HEK293 (cell line): ENCODE results near the gene DOK6.

Experiments used
- CTCF ChIA-PET: fragments of 350-600 bp; formaldehyde crosslinking; extraction: SDS; loops from one replicate; lab custom pipeline; 2021; ENCODE audit warnings: antibody characterized with exemption; lab: Yijun Ruan, JAX
- POLR2A ChIA-PET: fragments of 300-600 bp; formaldehyde crosslinking; extraction: SDS; loops from one replicate; lab custom pipeline; 2020; ENCODE audit warnings: antibody characterized with exemption, inconsistent platforms; lab: Yijun Ruan, JAX
- H3K27ac ChIP-seq: fragments of 200-500 bp; sonication (Bioruptor generic); 2 replicates; pipeline ENCODE4 v1.5.1; 2014; ENCODE audit warnings: low read depth, low read length, control low read depth, inconsistent platforms; ENCODE audit errors: extremely low read depth
- H3K36me3 ChIP-seq, 2 experiments: fragments of 200-500 bp in 1 of 2; sonication (Bioruptor generic) in 1 of 2; 1 replicate in 1 of 2; 2 replicates in 1 of 2; pipeline ENCODE4 v1.5.1; 2014 to 2017; ENCODE audit warnings: inconsistent platforms in 2 of 2, low read length in 2 of 2; ENCODE audit not compliant: control insufficient read depth in 2 of 2, insufficient read depth in 1 of 2
- H3K4me1 ChIP-seq: fragments of 200-500 bp; sonication (Bioruptor generic); 2 replicates; pipeline ENCODE4 v1.5.1; 2014; ENCODE audit warnings: mild to moderate bottlenecking, low read length, inconsistent platforms; ENCODE audit not compliant: control insufficient read depth, insufficient read depth
- H3K4me3 ChIP-seq: 2 replicates; pipeline ENCODE4 v1.5.1; 2011; ENCODE audit warnings: low read depth, mild to moderate bottlenecking, control low read depth, low read length, moderate library complexity
- H3K9me3 ChIP-seq: fragments of 200-500 bp; sonication (Bioruptor generic); 2 replicates; pipeline ENCODE4 v1.5.1; 2014; ENCODE audit warnings: low read depth, low read length, inconsistent platforms; ENCODE audit not compliant: control insufficient read depth, insufficient read depth
- KLF10 ChIP-seq: fragments of 450-650 bp; IDR thresholded peaks from 2 replicates; pipeline ENCODE4 v1.5.1; 2018; ENCODE audit warnings: missing biosample characterization, mild to moderate bottlenecking, missing genetic modification characterization
- PRDM1 ChIP-seq: fragments of 450-650 bp; formaldehyde crosslinking; IDR thresholded peaks from 2 replicates; pipeline ENCODE4; 2016; ENCODE audit warnings: missing biosample characterization, missing genetic modification characterization
- SCRT2 ChIP-seq: fragments of 450-650 bp; formaldehyde crosslinking; IDR thresholded peaks from 2 replicates; pipeline ENCODE4 v1.5.1; 2016; ENCODE audit warnings: missing biosample characterization, missing genetic modification characterization
- ZNF121 ChIP-seq: fragments of 450-650 bp; formaldehyde crosslinking; IDR thresholded peaks from 2 replicates; pipeline ENCODE4 v1.5.1; 2016; ENCODE audit warnings: missing biosample characterization, missing genetic modification characterization
- ZNF148 ChIP-seq: fragments of 450-650 bp; formaldehyde crosslinking; IDR thresholded peaks from 2 replicates; pipeline ENCODE4 v1.5.0; 2017; ENCODE audit warnings: missing biosample characterization, missing genetic modification characterization, borderline replicate concordance
- ZNF155 ChIP-seq: fragments of 450-650 bp; formaldehyde crosslinking; IDR thresholded peaks from 2 replicates; pipeline ENCODE4 v1.5.1; 2016; ENCODE audit warnings: missing biosample characterization, missing genetic modification characterization
- ZNF157 ChIP-seq: fragments of 450-650 bp; formaldehyde crosslinking; IDR thresholded peaks from 2 replicates; pipeline ENCODE4 v1.5.1; 2016; ENCODE audit warnings: missing biosample characterization, missing genetic modification characterization
- ZNF223 ChIP-seq: fragments of 450-650 bp; formaldehyde crosslinking; IDR thresholded peaks from 2 replicates; pipeline ENCODE4 v1.5.1; 2016; ENCODE audit warnings: missing biosample characterization, missing genetic modification characterization
- ZNF24 ChIP-seq: fragments of 450-650 bp; formaldehyde crosslinking; IDR thresholded peaks from 2 replicates; pipeline ENCODE4 v1.5.1; 2016; ENCODE audit warnings: missing biosample characterization, missing genetic modification characterization
- ZNF48 ChIP-seq: fragments of 450-650 bp; formaldehyde crosslinking; IDR thresholded peaks from 2 replicates; pipeline ENCODE4 v1.5.1; 2016; ENCODE audit warnings: missing biosample characterization, missing genetic modification characterization
- ZNF501 ChIP-seq: fragments of 450-650 bp; formaldehyde crosslinking; IDR thresholded peaks from 2 replicates; pipeline ENCODE4 v1.5.1; 2016; ENCODE audit warnings: missing biosample characterization, missing genetic modification characterization
- ZNF626 ChIP-seq: fragments of 450-650 bp; sonication (Bioruptor Pico); formaldehyde crosslinking; IDR thresholded peaks from 2 replicates; pipeline ENCODE4 v1.5.1; 2018; ENCODE audit warnings: missing biosample characterization, missing genetic modification characterization, inconsistent platforms
- ZNF639 ChIP-seq: fragments of 450-650 bp; formaldehyde crosslinking; IDR thresholded peaks from 2 replicates; pipeline ENCODE4 v1.5.1; 2016; ENCODE audit warnings: missing biosample characterization, missing genetic modification characterization
- TF ChIP-seq, protein P1 (sequence below): fragments of 450-650 bp; formaldehyde crosslinking; IDR thresholded peaks from 2 replicates; pipeline ENCODE4 v1.5.1; 2016; ENCODE audit warnings: missing biosample characterization, missing genetic modification characterization, borderline replicate concordance
- TF ChIP-seq, protein P2 (sequence below): fragments of 450-650 bp; formaldehyde crosslinking; IDR thresholded peaks from 2 replicates; pipeline ENCODE4 v1.5.1; 2016; ENCODE audit warnings: missing biosample characterization, missing genetic modification characterization, borderline replicate concordance

DOK6 gene

DNA sequence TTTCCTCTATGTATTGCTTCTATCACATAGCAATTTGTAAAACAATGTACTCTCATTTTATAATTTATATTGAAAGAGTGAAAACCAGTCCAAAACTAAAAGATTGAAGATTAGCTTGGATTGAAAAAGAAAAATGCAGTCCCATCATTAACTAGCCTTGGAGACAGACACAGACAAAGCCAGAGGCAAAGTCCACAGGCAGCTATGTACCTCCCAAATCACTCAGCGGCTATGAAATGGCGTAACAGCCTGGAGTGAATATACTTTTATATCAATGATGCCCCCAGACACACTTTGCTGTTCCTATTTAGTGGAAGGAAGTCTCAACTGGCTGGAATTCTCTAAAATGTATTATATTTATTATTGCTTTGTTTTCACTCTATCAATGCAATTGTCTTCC, 33.6 kb upstream of the DOK6 start:
- ChIA-PET CTCF (no interaction called here), POLR2A (no interaction called here)
- TF ChIP-seq ZNF24 (tag by site-specific recombination) = no peak
- TF ChIP-seq ZNF148 (tag by site-specific recombination) = no peak
- TF ChIP-seq ZNF626 (tag by site-specific recombination) = no peak
- no peak for TF ChIP-seq ZNF48 (tag by site-specific recombination)
- TF ChIP-seq ZNF155 (tag by site-specific recombination) = no peak
- TF ChIP-seq ZNF639 (tag by site-specific recombination) = no peak
- TF ChIP-seq, protein P1, sequence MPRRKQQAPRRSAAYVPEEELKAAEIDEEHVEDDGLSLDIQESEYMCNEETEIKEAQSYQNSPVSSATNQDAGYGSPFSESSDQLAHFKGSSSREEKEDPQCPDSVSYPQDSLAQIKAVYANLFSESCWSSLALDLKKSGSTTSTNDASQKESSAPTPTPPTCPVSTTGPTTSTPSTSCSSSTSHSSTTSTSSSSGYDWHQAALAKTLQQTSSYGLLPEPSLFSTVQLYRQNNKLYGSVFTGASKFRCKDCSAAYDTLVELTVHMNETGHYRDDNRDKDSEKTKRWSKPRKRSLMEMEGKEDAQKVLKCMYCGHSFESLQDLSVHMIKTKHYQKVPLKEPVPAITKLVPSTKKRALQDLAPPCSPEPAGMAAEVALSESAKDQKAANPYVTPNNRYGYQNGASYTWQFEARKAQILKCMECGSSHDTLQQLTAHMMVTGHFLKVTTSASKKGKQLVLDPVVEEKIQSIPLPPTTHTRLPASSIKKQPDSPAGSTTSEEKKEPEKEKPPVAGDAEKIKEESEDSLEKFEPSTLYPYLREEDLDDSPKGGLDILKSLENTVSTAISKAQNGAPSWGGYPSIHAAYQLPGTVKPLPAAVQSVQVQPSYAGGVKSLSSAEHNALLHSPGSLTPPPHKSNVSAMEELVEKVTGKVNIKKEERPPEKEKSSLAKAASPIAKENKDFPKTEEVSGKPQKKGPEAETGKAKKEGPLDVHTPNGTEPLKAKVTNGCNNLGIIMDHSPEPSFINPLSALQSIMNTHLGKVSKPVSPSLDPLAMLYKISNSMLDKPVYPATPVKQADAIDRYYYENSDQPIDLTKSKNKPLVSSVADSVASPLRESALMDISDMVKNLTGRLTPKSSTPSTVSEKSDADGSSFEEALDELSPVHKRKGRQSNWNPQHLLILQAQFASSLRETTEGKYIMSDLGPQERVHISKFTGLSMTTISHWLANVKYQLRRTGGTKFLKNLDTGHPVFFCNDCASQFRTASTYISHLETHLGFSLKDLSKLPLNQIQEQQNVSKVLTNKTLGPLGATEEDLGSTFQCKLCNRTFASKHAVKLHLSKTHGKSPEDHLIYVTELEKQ (tag by site-specific recombination) = no peak
- TF ChIP-seq KLF10 (tag by site-specific recombination) = no peak
- TF ChIP-seq ZNF121 (tag by site-specific recombination) = no peak
- no peak for TF ChIP-seq ZNF223 (tag by site-specific recombination)
- TF ChIP-seq ZNF501 (tag by site-specific recombination) = no peak
- Histone ChIP-seq H3K4me1 (no peaks in the 10 kb centered on the region), H3K27ac (no peak overlapping the region), H3K9me3 (no peaks in the 10 kb centered on the region), H3K36me3 (no peaks in the 10 kb centered on the region), H3K4me3 (no peak overlapping the region)

- ChIA-PET CTCF (no interaction called here), POLR2A (no interaction called here)
- no peak for TF ChIP-seq ZNF639 (tag by site-specific recombination)
- Histone ChIP-seq H3K4me3 (no peak overlapping the region), H3K36me3 (no peaks in the 10 kb centered on the region), H3K4me1 (no peaks in the 10 kb centered on the region), H3K9me3 (no peaks in the 10 kb centered on the region), H3K27ac (no peak overlapping the region)
These were observed 29.0 kb upstream of the DOK6 start for GRCh38 chr18:69371729-69372128.

GRCh38 chr18:69380324-69380723, 20.4 kb upstream of the DOK6 start:
- H3K27ac ChIP-seq = no peak overlapping the region
- no peaks in the 10 kb centered on the region for H3K9me3 ChIP-seq
- ChIA-PET CTCF (interaction anchor here (0.6 kb wide), 1 partner anchor 190 kb away, joined by 4 read pairs; no protein-coding TSS in a partner anchor), POLR2A (no interaction called here)
- H3K4me1 ChIP-seq = no peaks in the 10 kb centered on the region
- H3K4me3 ChIP-seq = no peak overlapping the region
- H3K36me3 ChIP-seq = no peaks in the 10 kb centered on the region
- TF ChIP-seq SCRT2 (tag by site-specific recombination) (no peak), PRDM1 (no peak), ZNF157 (no peak)
- TF ChIP-seq, protein P2, sequence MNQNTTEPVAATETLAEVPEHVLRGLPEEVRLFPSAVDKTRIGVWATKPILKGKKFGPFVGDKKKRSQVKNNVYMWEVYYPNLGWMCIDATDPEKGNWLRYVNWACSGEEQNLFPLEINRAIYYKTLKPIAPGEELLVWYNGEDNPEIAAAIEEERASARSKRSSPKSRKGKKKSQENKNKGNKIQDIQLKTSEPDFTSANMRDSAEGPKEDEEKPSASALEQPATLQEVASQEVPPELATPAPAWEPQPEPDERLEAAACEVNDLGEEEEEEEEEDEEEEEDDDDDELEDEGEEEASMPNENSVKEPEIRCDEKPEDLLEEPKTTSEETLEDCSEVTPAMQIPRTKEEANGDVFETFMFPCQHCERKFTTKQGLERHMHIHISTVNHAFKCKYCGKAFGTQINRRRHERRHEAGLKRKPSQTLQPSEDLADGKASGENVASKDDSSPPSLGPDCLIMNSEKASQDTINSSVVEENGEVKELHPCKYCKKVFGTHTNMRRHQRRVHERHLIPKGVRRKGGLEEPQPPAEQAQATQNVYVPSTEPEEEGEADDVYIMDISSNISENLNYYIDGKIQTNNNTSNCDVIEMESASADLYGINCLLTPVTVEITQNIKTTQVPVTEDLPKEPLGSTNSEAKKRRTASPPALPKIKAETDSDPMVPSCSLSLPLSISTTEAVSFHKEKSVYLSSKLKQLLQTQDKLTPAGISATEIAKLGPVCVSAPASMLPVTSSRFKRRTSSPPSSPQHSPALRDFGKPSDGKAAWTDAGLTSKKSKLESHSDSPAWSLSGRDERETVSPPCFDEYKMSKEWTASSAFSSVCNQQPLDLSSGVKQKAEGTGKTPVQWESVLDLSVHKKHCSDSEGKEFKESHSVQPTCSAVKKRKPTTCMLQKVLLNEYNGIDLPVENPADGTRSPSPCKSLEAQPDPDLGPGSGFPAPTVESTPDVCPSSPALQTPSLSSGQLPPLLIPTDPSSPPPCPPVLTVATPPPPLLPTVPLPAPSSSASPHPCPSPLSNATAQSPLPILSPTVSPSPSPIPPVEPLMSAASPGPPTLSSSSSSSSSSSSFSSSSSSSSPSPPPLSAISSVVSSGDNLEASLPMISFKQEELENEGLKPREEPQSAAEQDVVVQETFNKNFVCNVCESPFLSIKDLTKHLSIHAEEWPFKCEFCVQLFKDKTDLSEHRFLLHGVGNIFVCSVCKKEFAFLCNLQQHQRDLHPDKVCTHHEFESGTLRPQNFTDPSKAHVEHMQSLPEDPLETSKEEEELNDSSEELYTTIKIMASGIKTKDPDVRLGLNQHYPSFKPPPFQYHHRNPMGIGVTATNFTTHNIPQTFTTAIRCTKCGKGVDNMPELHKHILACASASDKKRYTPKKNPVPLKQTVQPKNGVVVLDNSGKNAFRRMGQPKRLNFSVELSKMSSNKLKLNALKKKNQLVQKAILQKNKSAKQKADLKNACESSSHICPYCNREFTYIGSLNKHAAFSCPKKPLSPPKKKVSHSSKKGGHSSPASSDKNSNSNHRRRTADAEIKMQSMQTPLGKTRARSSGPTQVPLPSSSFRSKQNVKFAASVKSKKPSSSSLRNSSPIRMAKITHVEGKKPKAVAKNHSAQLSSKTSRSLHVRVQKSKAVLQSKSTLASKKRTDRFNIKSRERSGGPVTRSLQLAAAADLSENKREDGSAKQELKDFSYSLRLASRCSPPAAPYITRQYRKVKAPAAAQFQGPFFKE (tag by site-specific recombination) = no peak
